Activated T-helper 17 cell treated with anti-CD3 and anti-CD28 coated beads, Interleukin-2, amount 50 U/mL, for 72 hours (primary cell): Measurements from ENCODE around the gene TBC1D5. TPM values are rescaled to one million over a fixed set of nuclear protein-coding genes. Genes with fewer than 3 reads are reported as not detected.
"Not testable (repeated sequence)": the region's sequence is repeated elsewhere in the genome, so short reads cannot be mapped to it uniquely, and the experiment has no call there.

ENCODE experiments used
- ATAC-seq: fragments of 150-1000 bp; cut with Tn5 transposase; replicated peaks from 2 replicates; pipeline ENCODE4 v1.10.0; 2021; ENCODE audit warnings: mild to moderate bottlenecking, moderate library complexity
- H3K27ac Mint-ChIP-seq: one replicate; pipeline ENCODE4 v1.8.0; 2022; ENCODE audit warnings: mixed read lengths
- H3K27me3 Mint-ChIP-seq: one replicate; pipeline ENCODE4 v1.8.0; 2022; ENCODE audit warnings: mixed read lengths
- H3K36me3 Mint-ChIP-seq: one replicate; pipeline ENCODE4 v1.8.0; 2022; ENCODE audit warnings: low read depth, mild to moderate bottlenecking, mixed read lengths
- H3K4me1 Mint-ChIP-seq: one replicate; pipeline ENCODE4 v1.8.0; 2022; ENCODE audit warnings: mixed read lengths
- H3K4me3 Mint-ChIP-seq: one replicate; pipeline ENCODE4 v1.8.0; 2022; ENCODE audit warnings: mild to moderate bottlenecking, mixed read lengths
- H3K9me3 Mint-ChIP-seq: one replicate; pipeline ENCODE4 v1.8.0; 2022; ENCODE audit warnings: mixed read lengths
- total RNA-seq, 2 donors: library from RNA; stranded (reverse); gene quantifications; one replicate each; pipeline ENCODE4 v1.2.3, GENCODE V29; 2022

The TBC1D5 gene
- total RNA-seq, 2 donors from 2014 or later: 43.9 to 53.2 TPM

GRCh38 chr3:17518189-17519059, 224.0 kb downstream of the TBC1D5 start:
- no peak overlapping the region for H3K27ac Mint-ChIP-seq
- H3K4me1 Mint-ChIP-seq: peaks cover 4% of the 10 kb centered on the region
- no peak for ATAC-seq
- no peak overlapping the region for H3K4me3 Mint-ChIP-seq
- no peaks in the 10 kb centered on the region for H3K36me3 Mint-ChIP-seq
- no peaks in the 10 kb centered on the region for H3K27me3 Mint-ChIP-seq
- no peaks in the 10 kb centered on the region for H3K9me3 Mint-ChIP-seq

DNA sequence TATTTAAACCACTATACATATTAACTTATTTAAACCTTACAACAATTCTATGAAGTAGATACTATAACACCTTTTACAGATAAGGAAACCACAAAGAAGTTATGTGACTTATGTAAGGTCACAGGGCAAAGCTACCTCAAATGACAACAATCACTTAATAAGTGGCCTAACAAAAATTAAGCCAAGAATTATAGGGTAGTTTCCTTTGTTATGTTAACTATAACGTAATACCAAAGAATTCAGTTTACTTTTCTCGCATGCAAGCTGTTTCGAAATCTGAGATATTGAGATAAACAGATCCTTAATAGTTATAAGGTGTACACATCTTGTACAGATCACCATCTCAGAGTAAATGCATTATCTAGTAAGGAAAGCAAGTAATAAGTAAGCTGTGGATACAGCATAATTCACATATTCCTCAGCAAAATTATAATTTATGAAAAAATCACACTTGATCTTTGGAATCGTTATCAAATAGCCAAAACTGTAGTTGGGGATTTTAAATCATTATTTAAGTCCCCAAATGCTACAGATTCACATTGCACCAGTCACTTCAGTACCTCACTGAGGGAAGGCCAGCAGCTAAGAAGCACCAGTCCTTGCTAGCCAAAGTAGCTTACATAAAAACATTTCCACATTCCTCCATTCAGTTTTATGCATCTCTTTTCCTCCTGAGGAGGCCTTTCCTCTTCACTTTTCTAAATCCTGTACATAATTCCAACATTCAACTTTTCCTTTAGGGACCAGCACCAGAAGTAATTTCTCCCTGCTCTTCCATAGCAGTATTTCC, 226.8 kb downstream of the TBC1D5 start:
- H3K9me3 Mint-ChIP-seq: no peaks in the 10 kb centered on the region
- no peak for ATAC-seq

GRCh38 chr3:17514597-17514996, 227.8 kb downstream of the TBC1D5 start:
- no peaks in the 10 kb centered on the region for H3K27me3 Mint-ChIP-seq
- no peak overlapping the region for H3K27ac Mint-ChIP-seq
- no peaks in the 10 kb centered on the region for H3K36me3 Mint-ChIP-seq
- ATAC-seq: no peak
- no peak overlapping the region for H3K4me3 Mint-ChIP-seq
- H3K4me1 Mint-ChIP-seq: no peaks in the 10 kb centered on the region
- H3K9me3 Mint-ChIP-seq: no peaks in the 10 kb centered on the region

More for the DNA sequence above, 226.8 kb downstream of the TBC1D5 start:
- H3K36me3 Mint-ChIP-seq: no peaks in the 10 kb centered on the region
- H3K4me3 Mint-ChIP-seq: no peak overlapping the region
- no peaks in the 10 kb centered on the region for H3K27me3 Mint-ChIP-seq
- H3K27ac Mint-ChIP-seq: no peak overlapping the region
- H3K4me1 Mint-ChIP-seq: peaks cover 4% of the 10 kb centered on the region

DNA sequence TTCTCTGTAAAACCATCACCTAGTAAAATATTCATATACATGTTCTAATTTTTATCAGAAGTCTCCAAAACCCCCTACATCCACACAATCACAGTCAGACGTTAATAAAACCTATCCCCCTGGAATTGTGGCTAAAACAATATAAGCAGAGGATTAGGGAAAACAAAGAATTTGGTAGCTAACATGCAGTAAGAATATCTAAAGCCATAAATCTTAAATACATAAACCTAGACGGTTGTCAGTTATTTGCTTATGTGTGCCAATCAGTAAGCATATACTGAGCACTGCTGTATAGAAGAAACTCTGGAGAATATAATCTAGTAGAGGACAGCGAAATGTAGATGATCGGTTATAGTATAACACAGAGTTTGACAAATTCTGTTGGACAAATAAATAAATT, 232.2 kb downstream of the TBC1D5 start:
- no peak overlapping the region for H3K27ac Mint-ChIP-seq
- no peaks in the 10 kb centered on the region for H3K9me3 Mint-ChIP-seq
- no peaks in the 10 kb centered on the region for H3K27me3 Mint-ChIP-seq
- ATAC-seq: no peak
- H3K36me3 Mint-ChIP-seq: no peaks in the 10 kb centered on the region
- no peak overlapping the region for H3K4me3 Mint-ChIP-seq
- H3K4me1 Mint-ChIP-seq: no peaks in the 10 kb centered on the region

DNA sequence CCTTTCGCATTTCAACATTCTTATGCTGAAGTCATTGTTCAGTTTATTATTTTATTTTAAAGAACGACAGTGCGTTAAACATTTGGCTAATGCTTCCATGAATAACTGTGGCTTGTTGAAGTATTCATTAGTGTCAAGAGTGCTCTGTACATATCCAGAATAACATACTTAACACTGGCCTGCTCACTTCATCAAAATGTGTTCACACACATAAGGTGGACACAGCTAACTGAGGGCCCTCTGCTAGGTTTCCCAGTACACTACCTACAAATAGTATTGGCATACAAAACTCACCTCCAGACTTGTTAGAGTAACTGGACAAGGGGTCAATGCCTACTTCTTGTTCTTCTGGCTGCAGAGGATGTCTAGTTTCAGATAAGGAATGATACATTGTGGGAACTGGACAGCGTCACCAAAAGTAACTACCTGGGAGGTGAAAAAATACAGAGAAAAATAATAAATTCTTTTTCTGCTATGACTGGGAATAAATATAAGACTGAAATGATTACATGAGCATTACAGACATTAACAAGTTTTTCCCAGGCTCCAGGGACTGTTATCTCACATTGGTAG, 234.2 kb downstream of the TBC1D5 start:
- no peaks in the 10 kb centered on the region for H3K4me1 Mint-ChIP-seq

GRCh38 chr3:17507480-17507879, 235.0 kb downstream of the TBC1D5 start:
- ATAC-seq: no peak
- no peak overlapping the region for H3K4me3 Mint-ChIP-seq
- H3K27me3 Mint-ChIP-seq: no peaks in the 10 kb centered on the region
- H3K4me1 Mint-ChIP-seq: no peaks in the 10 kb centered on the region
- no peak overlapping the region for H3K27ac Mint-ChIP-seq
- H3K9me3 Mint-ChIP-seq: no peaks in the 10 kb centered on the region
- peaks cover 5% of the 10 kb centered on the region for H3K36me3 Mint-ChIP-seq

More for the DNA sequence above, 234.2 kb downstream of the TBC1D5 start:
- no peak overlapping the region for H3K27ac Mint-ChIP-seq
- H3K36me3 Mint-ChIP-seq: peaks cover 5% of the 10 kb centered on the region
- H3K27me3 Mint-ChIP-seq: no peaks in the 10 kb centered on the region
- no peaks in the 10 kb centered on the region for H3K9me3 Mint-ChIP-seq
- no peak overlapping the region for H3K4me3 Mint-ChIP-seq
- no peak for ATAC-seq

- no peaks in the 10 kb centered on the region for H3K4me1 Mint-ChIP-seq
- peaks cover 5% of the 10 kb centered on the region for H3K36me3 Mint-ChIP-seq
- no peak overlapping the region for H3K4me3 Mint-ChIP-seq
- ATAC-seq: no peak
- H3K27me3 Mint-ChIP-seq: no peaks in the 10 kb centered on the region
- no peak overlapping the region for H3K27ac Mint-ChIP-seq
- H3K9me3 Mint-ChIP-seq: no peaks in the 10 kb centered on the region
These were observed 236.6 kb downstream of the TBC1D5 start for GRCh38 chr3:17505856-17506255.

DNA sequence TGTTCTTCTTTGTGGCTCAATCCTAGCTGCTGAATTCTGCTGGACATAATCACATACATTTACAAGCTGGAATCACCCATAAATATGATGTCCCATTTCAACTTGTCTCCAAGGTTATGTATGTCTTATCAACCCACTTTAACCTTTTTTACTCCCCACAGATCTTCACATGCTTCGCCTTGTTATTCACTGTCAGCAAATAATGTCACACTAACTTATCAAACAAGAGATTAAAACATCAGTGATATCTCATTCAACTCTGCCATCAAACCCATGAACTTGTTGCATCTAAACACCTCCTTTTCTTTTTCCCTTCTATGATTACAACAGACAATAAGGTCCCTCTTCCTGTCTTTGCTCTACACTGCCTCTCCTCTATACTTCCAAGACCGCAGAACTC, 240.7 kb downstream of the TBC1D5 start:
- H3K27me3 Mint-ChIP-seq: no peaks in the 10 kb centered on the region

GRCh38 chr3:17500618-17501017, 241.8 kb downstream of the TBC1D5 start:
- ATAC-seq: no peak
- H3K4me3 Mint-ChIP-seq: no peak overlapping the region
- peaks cover 5% of the 10 kb centered on the region for H3K36me3 Mint-ChIP-seq
- H3K4me1 Mint-ChIP-seq: no peaks in the 10 kb centered on the region
- H3K27me3 Mint-ChIP-seq: no peaks in the 10 kb centered on the region
- no peaks in the 10 kb centered on the region for H3K9me3 Mint-ChIP-seq
- no peak overlapping the region for H3K27ac Mint-ChIP-seq

More for the DNA sequence above, 240.7 kb downstream of the TBC1D5 start:
- Mint-ChIP-seq H3K9me3 (no peaks in the 10 kb centered on the region), H3K4me3 (no peak overlapping the region), H3K36me3 (peaks cover 5% of the 10 kb centered on the region), H3K4me1 (no peaks in the 10 kb centered on the region), H3K27ac (no peak overlapping the region)
- no peak for ATAC-seq

DNA sequence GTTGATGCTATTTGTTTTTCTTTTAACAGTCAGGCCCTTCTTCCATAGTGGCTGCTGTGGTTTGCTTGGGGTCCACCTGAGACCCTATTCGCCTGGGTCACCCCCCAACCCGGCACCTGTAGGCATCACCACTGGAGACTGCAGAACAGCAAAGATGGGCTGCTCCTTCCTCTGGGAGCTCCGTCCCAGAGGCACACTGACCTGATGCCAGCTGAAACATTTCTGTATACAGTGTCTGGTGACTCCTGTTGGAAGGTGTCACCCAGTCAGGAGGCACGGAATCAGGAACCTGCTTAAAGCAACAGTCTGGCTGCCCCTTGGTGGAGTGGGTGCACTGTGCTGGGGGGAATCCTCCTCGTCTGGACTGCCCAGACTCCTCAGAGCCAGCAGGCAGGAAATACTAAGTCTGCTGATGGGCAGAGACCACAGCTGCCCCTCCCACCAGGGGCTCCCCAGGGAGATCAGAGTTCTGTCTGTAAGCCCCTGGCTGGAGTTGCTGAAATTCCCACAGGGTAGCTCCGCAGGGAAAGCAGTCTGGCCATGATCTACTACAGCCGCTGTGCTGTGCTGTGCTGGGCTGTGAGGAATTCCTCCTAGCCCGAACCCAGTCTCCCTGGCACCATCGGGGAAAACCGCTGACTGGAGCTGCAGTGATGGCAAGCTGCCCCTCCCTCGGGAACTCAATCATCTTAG, 248.2 kb downstream of the TBC1D5 start:
- H3K4me1 Mint-ChIP-seq: no peaks in the 10 kb centered on the region
- no peak overlapping the region for H3K4me3 Mint-ChIP-seq
- no peak for ATAC-seq
- H3K27ac Mint-ChIP-seq: no peak overlapping the region
- no peaks in the 10 kb centered on the region for H3K36me3 Mint-ChIP-seq
- H3K9me3 Mint-ChIP-seq: peaks cover 4% of the 10 kb centered on the region
- H3K27me3 Mint-ChIP-seq: no peaks in the 10 kb centered on the region

- Mint-ChIP-seq H3K36me3 (no peaks in the 10 kb centered on the region), H3K4me3 (no peak overlapping the region), H3K9me3 (peaks cover 4% of the 10 kb centered on the region), H3K27me3 (no peaks in the 10 kb centered on the region), H3K27ac (no peak overlapping the region), H3K4me1 (no peaks in the 10 kb centered on the region)
- no peak for ATAC-seq
These were observed 250.8 kb downstream of the TBC1D5 start for GRCh38 chr3:17491601-17492000.

DNA sequence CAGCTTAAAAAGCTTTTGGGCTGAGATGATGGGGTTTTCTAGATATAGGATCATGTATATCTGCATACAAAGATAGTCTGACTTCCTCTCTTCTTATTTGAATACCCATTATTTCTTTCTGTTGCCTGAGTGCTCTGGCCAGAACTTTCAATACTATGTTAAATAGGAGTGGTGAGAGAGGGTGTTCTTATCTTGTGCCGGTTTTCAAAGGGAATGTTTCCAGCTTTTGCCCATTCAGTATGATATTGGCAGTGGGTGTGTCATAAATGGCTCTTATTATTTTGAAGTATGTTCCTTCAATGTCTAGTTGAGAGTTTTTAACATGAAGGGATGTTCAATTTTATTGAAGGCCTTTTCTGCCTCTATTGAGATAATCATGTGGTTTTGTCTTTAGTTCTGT, 251.2 kb downstream of the TBC1D5 start:
- not testable (repeated sequence) for H3K27me3 Mint-ChIP-seq, H3K4me1 Mint-ChIP-seq, ATAC-seq, H3K27ac Mint-ChIP-seq, H3K4me3 Mint-ChIP-seq, H3K9me3 Mint-ChIP-seq, H3K36me3 Mint-ChIP-seq

GRCh38 chr3:17489139-17489538, 253.3 kb downstream of the TBC1D5 start:
- H3K9me3 Mint-ChIP-seq: peaks cover 4% of the 10 kb centered on the region
- H3K36me3 Mint-ChIP-seq: no peaks in the 10 kb centered on the region
- no peaks in the 10 kb centered on the region for H3K4me1 Mint-ChIP-seq
- H3K27ac Mint-ChIP-seq: no peak overlapping the region
- no peak overlapping the region for H3K4me3 Mint-ChIP-seq
- no peak for ATAC-seq
- no peaks in the 10 kb centered on the region for H3K27me3 Mint-ChIP-seq

DNA sequence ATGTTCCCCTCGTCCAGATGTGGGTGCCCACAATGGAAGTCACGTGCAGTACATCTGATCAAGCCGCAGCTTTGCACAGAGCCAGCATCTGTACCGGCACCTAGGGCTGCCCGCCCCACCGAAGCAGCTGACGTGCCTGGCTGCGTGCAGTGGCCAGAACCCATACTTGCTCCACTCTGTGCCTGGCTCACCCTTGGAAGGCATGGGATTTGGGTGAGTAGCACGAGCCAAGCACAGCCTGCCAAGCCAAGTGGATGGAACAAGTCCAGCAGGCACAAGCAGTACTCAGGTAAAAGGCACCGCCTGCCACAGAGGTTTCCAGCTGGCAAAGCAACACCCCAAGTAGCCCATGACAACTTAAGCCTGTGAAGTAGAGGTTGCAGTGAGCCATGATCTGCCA, 261.3 kb downstream of the TBC1D5 start:
- no peaks in the 10 kb centered on the region for H3K36me3 Mint-ChIP-seq
- H3K27ac Mint-ChIP-seq: no peak overlapping the region
- H3K4me1 Mint-ChIP-seq: no peaks in the 10 kb centered on the region
- H3K4me3 Mint-ChIP-seq: no peak overlapping the region
- H3K27me3 Mint-ChIP-seq: no peaks in the 10 kb centered on the region
- no peaks in the 10 kb centered on the region for H3K9me3 Mint-ChIP-seq
- no peak for ATAC-seq
